GM21825 (cell line): ENCODE results near the gene HECTD2.

Experiments used
- ATAC-seq: cut with Tn5 transposase; IDR thresholded peaks from one replicate; pipeline ENCODE4 v1.9.1; 2021; ENCODE audit warnings: mild to moderate bottlenecking, moderate library complexity; ENCODE audit not compliant: unreplicated experiment

The HECTD2 gene

GRCh38 chr10:91465261-91465660 lies 55.1 kb downstream of the HECTD2 start:
- ATAC-seq, result no peak

- ATAC-seq, result no peak
Observed at GRCh38 chr10:91467114-91467513, 57.0 kb downstream of the HECTD2 start.

- ATAC-seq, result no peak
Observed at GRCh38 chr10:91471602-91472001, 61.5 kb downstream of the HECTD2 start.

GRCh38 chr10:91472911-91473310 lies 62.8 kb downstream of the HECTD2 start:
- no peak for ATAC-seq

GRCh38 chr10:91474009-91474408 lies 63.9 kb downstream of the HECTD2 start:
- ATAC-seq, result no peak

GRCh38 chr10:91477236-91477635 lies 67.1 kb downstream of the HECTD2 start:
- no peak for ATAC-seq

GRCh38 chr10:91479583-91479982 lies 69.4 kb downstream of the HECTD2 start:
- ATAC-seq, result no peak

- no peak for ATAC-seq
Observed at GRCh38 chr10:91487911-91488582, 77.9 kb downstream of the HECTD2 start.

- ATAC-seq, result no peak
Observed at GRCh38 chr10:91493313-91493712, 83.2 kb downstream of the HECTD2 start.

- no peak for ATAC-seq
Observed at GRCh38 chr10:91495402-91495801, 85.3 kb downstream of the HECTD2 start.

GRCh38 chr10:91496016-91496415 lies 85.9 kb downstream of the HECTD2 start:
- ATAC-seq, result no peak

- no peak for ATAC-seq
Observed at GRCh38 chr10:91511549-91512330, 101.6 kb downstream of the HECTD2 start.

GRCh38 chr10:91512458-91512857 lies 102.3 kb downstream of the HECTD2 start:
- ATAC-seq, result no peak

GRCh38 chr10:91513598-91514424 lies 103.7 kb downstream of the HECTD2 start:
- ATAC-seq, result no peak

GRCh38 chr10:91514787-91515186 lies 104.6 kb downstream of the HECTD2 start:
- no peak for ATAC-seq

- ATAC-seq, result no peak
Observed at GRCh38 chr10:91517394-91517793, 107.2 kb downstream of the HECTD2 start.

- ATAC-seq, result no peak
Observed at GRCh38 chr10:91519899-91520514, 109.9 kb downstream of the HECTD2 start.

- ATAC-seq, result no peak
Observed at GRCh38 chr10:91520661-91521060, 110.5 kb downstream of the HECTD2 start.

- no peak for ATAC-seq
Observed at GRCh38 chr10:91521439-91521838, 111.3 kb downstream of the HECTD2 start.

- ATAC-seq, result no peak
Observed at GRCh38 chr10:91525896-91526712, 116.0 kb downstream of the HECTD2 start.
